Suppressor macrophage (primary cell): ENCODE measurements around the gene ATPAF2.
A peak's percentile ranks its signal among the peaks of the same experiment; 100 is the strongest.

ENCODE experiments used
- DNase-seq, 4 experiments: peaks; one replicate each; pipeline ENCODE4 v3.0.0-alpha.2; 2020 to 2022

The ATPAF2 gene

GRCh38 chr17:17985153-17985552 lies 53.8 kb downstream of the ATPAF2 start:
- no peak for DNase-seq

DNA sequence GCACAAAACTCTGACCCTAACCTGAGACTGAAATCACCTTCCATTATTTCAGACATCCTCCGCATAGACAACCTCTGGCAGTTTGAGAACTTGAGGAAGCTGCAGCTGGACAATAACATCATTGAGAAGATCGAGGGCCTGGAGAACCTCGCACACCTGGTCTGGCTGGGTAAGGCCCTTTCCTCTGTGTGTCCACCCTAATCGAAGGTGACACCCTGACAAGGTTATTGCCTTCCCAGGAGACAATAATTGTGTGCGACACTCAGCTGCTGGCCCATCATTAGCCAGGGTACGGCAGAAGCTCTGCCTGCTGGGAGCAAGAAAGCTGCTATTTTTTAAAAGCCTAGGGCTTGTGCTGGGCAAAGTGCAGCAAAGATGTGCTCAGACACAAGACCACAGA lies 55.2 kb downstream of the ATPAF2 start:
- DNase-seq, result no peak

DNA sequence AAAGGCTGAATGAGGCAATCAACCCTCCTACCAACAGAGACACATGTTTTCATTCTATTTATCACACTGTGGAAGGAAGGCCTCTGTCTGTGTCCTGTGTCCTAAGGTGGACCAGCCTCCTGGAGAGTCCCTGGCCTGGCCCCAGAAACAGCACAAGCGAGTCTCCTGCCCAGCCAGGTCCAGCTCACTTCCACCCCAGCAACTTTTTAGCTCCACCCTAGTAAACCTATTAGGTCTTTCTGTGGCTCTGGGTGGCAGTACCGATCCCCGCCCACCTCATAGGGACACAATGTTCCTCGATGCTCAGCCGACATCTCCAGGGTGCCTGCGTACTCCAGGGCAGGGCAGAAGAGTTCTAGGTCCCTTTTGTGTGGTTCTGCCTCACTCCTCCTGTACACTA lies 55.6 kb downstream of the ATPAF2 start:
- DNase-seq, result no peak

- no peak for DNase-seq
Measured at GRCh38 chr17:17982801-17983200, 56.2 kb downstream of the ATPAF2 start.

DNA sequence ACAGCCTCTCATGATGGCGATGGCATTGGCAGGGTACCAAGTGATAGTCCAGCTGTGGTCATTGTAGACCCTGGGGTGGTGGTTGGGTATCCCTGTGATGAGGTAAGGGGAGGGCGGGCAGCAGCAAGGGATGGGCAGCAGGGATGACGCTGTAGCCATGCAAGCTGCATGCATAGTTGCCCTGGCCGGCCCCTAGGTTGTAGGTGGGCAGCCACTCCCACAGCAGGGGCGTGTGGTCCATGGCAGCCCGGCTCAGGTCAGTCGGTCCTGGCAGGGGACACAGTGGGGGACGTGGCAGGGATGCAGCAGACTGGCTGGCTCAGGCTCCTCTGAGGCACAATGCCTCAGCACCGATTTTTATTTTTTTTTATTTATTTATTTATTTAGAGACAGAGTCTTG lies 57.6 kb downstream of the ATPAF2 start:
- no peak for DNase-seq

GRCh38 chr17:17979778-17980177 lies 59.2 kb downstream of the ATPAF2 start:
- DNase-seq, result no peak

DNA sequence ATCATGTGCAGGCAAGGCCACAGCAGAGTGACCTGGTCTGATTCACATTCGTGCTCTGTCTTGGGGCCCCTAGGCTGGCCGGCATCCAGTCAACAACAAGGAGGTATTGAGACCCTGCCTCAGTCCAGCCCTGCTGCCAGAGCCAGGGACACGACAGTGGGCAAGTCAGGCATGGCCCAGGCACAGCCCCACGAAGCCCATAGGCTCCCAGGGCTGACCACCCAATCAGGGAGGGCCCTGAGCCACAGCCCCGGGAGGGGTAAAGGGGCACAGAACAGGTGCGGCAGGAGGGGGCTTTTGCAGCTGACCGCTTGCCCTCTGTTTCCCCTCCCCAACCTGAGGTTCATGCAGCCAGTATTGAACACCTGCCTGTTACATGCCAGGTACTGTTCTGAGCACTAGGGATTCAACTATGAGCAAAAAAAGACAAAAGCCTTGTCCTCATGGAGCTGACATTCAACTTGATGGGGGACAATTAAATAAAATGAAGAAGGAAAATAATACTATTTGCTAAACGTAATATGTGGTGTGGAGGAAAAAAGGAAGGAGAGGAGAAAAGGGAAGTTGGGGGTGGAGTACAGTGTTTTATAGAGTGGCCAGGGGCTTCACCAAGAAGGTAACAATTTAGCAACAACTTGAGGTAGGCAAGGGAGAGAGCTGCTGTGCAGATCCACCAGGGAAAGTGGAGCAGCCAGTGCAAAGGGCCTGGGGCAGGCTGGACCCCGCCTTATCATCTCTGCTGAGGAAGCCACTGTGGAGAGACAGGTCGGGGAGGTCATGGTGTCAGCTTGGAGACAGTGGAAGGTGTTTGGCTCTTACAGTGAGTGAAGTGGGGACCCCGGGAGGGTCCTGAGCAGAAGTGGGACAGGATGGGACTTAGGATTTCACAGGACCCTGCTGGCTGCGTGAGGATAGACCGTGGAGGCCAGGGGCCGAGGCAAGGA lies 60.2 kb downstream of the ATPAF2 start:
- DNase-seq, result peak in 3 of 4 experiments; percentile 17 to 53 (median 19)

GRCh38 chr17:17976931-17977570 lies 61.9 kb downstream of the ATPAF2 start:
- no peak for DNase-seq

- DNase-seq, result peak; percentile 48 to 69 (median 64)
Measured at GRCh38 chr17:17975436-17975835, 63.5 kb downstream of the ATPAF2 start.

DNA sequence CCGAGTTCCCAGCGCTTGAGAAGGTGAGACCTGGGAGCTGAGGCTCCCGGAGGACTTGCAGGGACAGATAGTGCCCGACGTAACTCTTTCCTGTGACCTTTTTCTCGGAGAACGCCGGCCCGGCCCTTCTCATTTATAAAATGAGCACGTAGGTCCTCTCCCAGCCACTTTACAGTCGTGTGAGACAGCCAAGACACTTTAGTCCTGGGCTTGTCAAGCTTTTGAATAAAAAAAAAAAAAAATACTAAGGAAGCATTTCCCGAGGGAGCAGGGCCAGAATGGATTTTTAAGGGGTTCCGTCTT lies 66.1 kb downstream of the ATPAF2 start:
- no peak for DNase-seq

- DNase-seq, result peak; percentile 99 to 100 (median 100)
Measured at GRCh38 chr17:17972126-17972951, 66.6 kb downstream of the ATPAF2 start, which contains the start of the genes DRC3 and TOM1L2. TSS of gene DRC3 (plus strand) at chr17:17972862. CDS start at chr17:17977599, 4,737 bp downstream. TSS of gene TOM1L2 (minus strand) at chr17:17972400. CDS start at chr17:17972313, 87 bp downstream.

- peak; percentile 17 to 42 (median 30) for DNase-seq
Measured at GRCh38 chr17:17971431-17972125, 67.4 kb downstream of the ATPAF2 start.

DNA sequence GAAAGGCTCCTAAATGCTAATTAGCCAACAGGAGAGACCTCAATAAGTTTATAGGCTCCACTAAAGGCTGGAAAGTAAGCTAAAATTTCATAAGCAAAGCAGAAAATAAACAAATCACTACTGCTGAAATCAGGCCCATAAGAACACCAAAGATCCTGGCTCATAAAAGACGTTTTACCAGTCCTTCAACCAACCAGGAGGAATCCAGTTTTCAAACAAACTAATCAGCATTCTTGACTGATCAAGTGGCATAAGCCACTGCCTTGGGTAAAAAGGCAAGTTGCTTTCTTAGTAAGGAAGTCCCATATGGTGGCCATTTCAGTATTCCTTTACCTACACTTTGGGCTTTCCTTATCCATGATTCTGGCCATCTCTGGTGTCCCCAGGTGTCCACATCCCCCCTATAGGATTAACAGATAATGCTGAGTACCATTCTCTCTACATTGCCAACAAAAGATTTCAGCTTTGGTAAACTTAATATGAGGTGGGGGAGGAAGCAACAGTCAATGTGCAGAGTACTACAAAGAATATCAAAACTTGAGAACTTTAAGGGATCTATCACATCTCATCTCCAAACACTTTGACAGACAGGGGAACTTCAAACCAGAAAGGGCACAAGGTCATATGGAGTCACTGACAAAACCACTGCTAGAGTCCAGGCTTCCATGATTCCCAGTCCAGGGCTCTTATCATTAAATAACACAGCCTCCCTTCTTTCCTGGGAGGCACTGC lies 68.1 kb downstream of the ATPAF2 start:
- DNase-seq, result no peak
